Measurements from ENCODE around the gene VAV1.
A peak's percentile ranks its signal among the peaks of the same experiment; 100 is the strongest.
"Not testable (repeated sequence)": the region's sequence is repeated elsewhere in the genome, so short reads cannot be mapped to it uniquely, and the experiment has no call there.

VAV1 gene

DNA sequence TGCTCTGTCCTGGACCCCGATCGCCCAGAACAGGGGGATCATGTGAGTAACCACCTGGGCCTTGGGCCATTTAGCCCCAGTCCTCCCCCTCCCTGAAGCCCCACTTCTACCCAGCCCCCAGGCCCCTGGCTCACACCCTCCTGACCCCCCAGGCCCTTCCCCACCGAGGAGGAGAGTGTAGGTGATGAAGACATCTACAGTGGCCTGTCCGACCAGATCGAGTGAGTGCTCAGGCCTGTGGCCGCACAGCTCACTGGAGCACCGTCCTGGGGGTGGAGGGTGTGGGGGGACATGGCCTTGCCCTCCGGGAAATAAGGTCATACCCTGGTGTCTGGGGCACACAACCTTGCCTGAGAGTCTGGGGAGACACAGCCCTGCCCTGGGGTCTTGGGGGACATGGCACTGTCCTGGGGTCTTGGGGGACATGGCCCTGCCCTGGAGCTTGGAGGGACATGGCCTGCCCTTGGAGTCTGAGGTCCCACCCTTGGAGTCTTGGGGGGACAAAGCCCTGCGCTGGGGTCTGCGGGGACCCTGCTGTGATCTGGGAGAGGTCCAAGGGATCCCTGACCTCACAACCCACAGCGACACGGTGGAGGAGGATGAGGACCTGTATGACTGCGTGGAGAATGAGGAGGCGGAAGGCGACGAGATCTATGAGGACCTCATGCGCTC lies 49.3 kb downstream of the VAV1 start:
- DNase-seq = no peak

DNA sequence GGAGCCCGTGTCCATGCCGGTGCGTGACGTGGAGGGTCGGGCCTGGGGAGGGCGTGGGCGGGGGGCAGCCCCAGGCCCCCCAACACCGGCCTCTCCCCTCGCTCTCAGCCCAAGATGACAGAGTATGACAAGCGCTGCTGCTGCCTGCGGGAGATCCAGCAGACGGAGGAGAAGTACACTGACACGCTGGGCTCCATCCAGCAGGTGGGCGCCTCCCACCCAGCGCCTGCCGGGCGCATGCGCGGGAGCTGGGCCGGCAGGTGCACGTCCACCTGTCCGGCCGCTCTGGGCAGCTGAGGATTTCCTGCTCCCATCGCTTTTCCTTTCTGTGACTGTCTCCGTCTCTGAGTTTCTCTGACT lies 49.8 kb downstream of the VAV1 start:
- DNase-seq = no peak

- DNase-seq = no peak
These were observed 52.7 kb downstream of the VAV1 start for GRCh38 chr19:6825076-6825774.

DNA sequence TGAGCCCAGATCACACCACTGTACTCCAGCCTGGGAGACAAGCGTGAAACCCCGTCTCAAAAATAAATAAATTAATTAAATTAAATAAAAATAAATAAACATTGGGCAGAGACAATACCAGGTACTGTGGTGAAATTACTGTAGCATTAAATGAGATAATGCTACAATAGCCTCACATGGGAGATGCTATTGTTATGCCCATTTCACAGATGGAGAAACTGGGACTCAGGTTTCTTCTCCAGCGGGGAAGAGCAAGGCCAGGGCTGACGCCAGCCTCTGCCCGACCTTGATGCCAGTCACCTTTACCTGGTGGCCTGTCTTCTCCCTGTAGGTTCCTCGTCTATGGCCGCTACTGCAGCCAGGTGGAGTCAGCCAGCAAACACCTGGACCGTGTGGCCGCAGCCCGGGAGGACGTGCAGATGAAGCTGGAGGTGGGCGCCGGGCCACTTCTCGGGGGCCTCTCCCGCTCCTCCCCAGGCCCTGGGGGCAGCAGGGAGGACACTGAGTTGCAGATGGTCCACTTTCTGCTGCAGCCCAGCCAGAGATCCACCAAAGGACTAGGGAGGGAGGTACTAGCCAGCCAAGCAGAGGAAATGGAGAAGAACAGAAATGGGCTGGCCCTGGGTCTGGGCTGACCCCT lies 53.9 kb downstream of the VAV1 start:
- no peak for DNase-seq

DNA sequence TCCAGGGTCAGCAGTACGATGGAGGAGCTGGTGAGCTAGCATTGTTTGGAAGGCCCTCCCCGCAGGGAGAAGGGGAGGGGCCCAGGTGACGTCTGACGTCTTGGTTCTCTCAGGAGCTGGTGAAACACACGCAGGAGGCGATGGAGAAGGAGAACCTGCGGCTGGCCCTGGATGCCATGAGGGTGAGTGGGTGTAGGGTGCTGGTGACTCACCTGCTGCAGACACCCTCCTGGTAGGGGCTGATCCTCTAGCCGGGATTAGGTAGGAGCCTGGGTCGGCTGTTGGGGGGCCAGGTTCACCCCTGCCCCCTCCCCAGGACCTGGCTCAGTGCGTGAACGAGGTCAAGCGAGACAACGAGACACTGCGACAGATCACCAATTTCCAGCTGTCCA lies 55.8 kb downstream of the VAV1 start:
- no peak for DNase-seq

DNA sequence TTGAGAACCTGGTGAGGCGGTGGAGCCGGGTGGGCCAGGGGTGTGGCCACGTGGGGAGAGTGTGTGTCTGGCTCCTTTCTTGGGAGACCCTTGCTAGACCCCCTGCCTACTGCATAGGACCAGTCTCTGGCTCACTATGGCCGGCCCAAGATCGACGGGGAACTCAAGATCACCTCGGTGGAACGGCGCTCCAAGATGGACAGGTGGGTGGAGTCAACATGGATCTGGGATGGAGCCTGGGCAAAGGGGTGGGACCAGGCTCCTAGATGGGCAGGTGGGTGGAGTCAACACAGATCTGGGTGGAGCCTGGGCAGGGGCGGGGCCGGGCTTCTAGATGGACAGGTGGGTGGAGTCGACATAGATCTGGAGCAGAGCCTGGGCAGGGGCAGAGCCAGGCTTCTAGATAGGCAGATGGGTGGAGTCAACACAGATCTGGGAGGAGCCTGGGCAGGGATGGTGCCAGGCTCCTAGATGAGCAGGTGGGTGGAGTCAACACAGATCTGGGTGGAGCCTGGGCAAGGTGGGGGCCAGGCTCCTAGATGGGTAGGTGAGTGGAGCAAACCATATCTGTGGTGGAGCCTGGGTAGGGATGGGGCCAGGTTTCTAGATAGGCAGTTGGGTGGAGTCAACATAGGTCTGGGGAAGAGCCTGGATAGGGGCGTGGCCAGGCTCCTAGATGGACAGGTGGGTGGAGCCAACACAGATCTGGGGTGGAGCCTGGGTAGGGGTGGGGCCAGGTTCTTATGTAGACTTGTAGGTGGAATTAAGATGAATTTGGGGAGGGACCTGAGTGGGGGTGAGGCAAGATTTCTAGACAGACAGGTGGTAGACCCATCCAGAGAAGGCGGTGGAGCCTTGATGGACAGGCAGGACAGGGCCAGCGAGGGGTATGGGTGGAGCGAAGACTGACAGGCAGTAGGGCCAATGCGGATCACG lies 56.5 kb downstream of the VAV1 start:
- DNase-seq = peak; percentile 71 to 78

DNA sequence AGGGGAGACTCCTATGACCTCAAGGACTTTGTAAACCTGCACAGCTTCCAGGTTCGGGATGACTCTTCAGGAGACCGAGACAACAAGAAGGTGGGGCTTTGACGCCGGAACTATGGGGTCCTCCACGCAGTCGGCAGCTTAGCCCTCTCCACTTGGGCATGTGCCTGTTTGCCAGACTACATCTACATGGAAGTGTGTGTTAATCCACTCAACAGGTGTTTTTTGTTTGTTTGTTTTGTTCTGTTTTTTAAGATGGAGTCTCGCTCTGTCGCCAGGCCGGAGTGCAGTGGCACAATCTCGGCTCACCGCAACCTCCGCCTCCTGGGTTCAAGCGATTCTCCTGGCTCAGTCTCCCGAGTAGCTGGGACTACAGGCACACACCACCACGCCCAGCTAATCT lies 57.3 kb downstream of the VAV1 start:
- not testable (repeated sequence) for DNase-seq

- DNase-seq = not testable (repeated sequence)
These were observed 58.6 kb downstream of the VAV1 start for GRCh38 chr19:6831084-6831483.

- no peak for DNase-seq
These were observed 59.9 kb downstream of the VAV1 start for GRCh38 chr19:6832412-6832811.

GRCh38 chr19:6833166-6833790 lies 60.8 kb downstream of the VAV1 start:
- DNase-seq = no peak

GRCh38 chr19:6834433-6834832 lies 61.9 kb downstream of the VAV1 start:
- DNase-seq = no peak

GRCh38 chr19:6835501-6835900 lies 63.0 kb downstream of the VAV1 start:
- DNase-seq = no peak

GRCh38 chr19:6837525-6837924 lies 65.0 kb downstream of the VAV1 start:
- DNase-seq = no peak

- DNase-seq = no peak
These were observed 65.7 kb downstream of the VAV1 start for GRCh38 chr19:6838062-6838655.

GRCh38 chr19:6842871-6843607 lies 70.5 kb downstream of the VAV1 start:
- DNase-seq = no peak

GRCh38 chr19:6847828-6848200 lies 75.3 kb downstream of the VAV1 start:
- DNase-seq = no peak

DNA sequence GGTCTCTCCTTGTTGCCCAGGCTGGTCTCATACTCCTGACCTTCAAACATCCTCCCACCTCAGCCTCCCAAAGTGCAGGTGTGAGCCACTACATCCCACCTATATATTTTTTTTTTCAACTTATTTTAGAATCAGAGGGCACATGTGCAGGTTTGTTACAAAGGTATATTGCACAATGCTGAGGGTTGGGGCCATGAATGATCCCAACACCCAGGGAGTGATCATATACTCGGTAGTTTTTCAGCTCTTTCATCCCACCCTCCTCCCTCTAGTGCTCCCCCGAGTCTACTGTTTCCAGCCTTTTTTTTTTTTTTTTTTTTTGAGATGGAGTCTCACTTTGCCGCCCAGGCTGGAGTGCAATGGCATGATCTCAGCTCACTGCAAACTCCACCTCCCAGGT lies 76.5 kb downstream of the VAV1 start:
- DNase-seq = no peak

GRCh38 chr19:6849876-6850275 lies 77.4 kb downstream of the VAV1 start:
- DNase-seq = no peak

GRCh38 chr19:6851359-6851758 lies 78.9 kb downstream of the VAV1 start:
- DNase-seq = no peak

- DNase-seq = no peak
These were observed 79.5 kb downstream of the VAV1 start for GRCh38 chr19:6852001-6852400.

GRCh38 chr19:6853868-6854267 lies 81.4 kb downstream of the VAV1 start:
- DNase-seq = no peak

DNA sequence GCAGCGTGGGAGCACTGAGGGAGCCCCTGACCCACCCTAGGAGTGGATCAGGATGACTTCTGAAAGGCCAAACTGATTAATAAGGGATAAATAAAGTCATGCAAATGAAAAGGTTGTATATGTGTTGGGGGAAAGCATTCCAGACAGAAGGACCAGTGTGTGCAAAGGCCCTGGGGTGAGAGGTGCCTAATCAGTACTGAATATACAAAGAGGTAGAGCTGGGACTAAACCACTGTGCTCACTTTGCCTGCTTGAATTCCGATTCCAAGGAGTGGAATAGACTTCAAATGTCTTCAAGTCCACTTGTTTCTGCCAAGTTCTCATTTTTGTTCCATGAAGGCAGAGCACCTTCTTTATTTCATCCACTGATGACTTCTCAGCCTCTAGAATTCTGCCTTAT lies 82.2 kb downstream of the VAV1 start:
- no peak for DNase-seq

All from activated T-cell treated with anti-CD3 and anti-CD28 coated beads, Interleukin-2, amount 50 U/mL, for 48 hours (primary cell).